Karpas-422 (cell line): ENCODE data around the gene SERPINA3. TPM values are rescaled to one million over a fixed set of nuclear protein-coding genes. Genes with fewer than 3 reads are reported as not detected.

Experiments used
- DNase-seq: peaks from one replicate; pipeline ENCODE4 v3.0.0-alpha.2; 2015
- H2AFZ ChIP-seq: fragments of 200-600 bp; sonication (generic); 2 replicates; pipeline ENCODE4 v1.6.1; 2014; ENCODE audit warnings: antibody characterized with exemption, low read length, mixed read lengths
- H3K27ac ChIP-seq: fragments of 200-600 bp; sonication (generic); 2 replicates; pipeline ENCODE4 v1.5.1; 2014; ENCODE audit warnings: mild to moderate bottlenecking, low read length, moderate library complexity
- H3K27me3 ChIP-seq: fragments of 200-600 bp; sonication (generic); 2 replicates; pipeline ENCODE4 v1.6.1; 2014; ENCODE audit warnings: low read length, mixed read lengths
- H3K36me3 ChIP-seq: fragments of 200-600 bp; sonication (generic); 2 replicates; pipeline ENCODE4 v1.6.1; 2014; ENCODE audit warnings: low read length, mixed read lengths; ENCODE audit not compliant: insufficient read depth
- H3K4me1 ChIP-seq: fragments of 200-600 bp; sonication (generic); 2 replicates; pipeline ENCODE4 v1.6.1; 2014; ENCODE audit warnings: mild to moderate bottlenecking, low read length, mixed read lengths
- H3K4me2 ChIP-seq: fragments of 200-600 bp; sonication (generic); 2 replicates; pipeline ENCODE4 v1.6.1; 2014; ENCODE audit warnings: low read length, low read depth, mild to moderate bottlenecking; ENCODE audit not compliant: poor library complexity, severe bottlenecking
- H3K4me3 ChIP-seq: fragments of 200-600 bp; sonication (generic); 2 replicates; pipeline ENCODE4 v1.5.1; 2014; ENCODE audit warnings: mild to moderate bottlenecking, antibody characterized with exemption, low read length, mixed read lengths
- H3K79me2 ChIP-seq: fragments of 200-600 bp; sonication (generic); 2 replicates; pipeline ENCODE4 v1.6.1; 2014; ENCODE audit warnings: mild to moderate bottlenecking, low read length, mixed read lengths
- H3K9ac ChIP-seq: fragments of 200-600 bp; sonication (generic); 2 replicates; pipeline ENCODE4 v1.6.0; 2014; ENCODE audit warnings: low read length
- H3K9me2 ChIP-seq: fragments of 200-600 bp; sonication (generic), shearing (Covaris generic); replicated peaks from 2 replicates; pipeline ENCODE4 v1.6.0; 2014; ENCODE audit warnings: mild to moderate bottlenecking, low read length, moderate library complexity; ENCODE audit not compliant: insufficient read depth
- H3K9me3 ChIP-seq: fragments of 300-700, 200-600 bp; sonication (generic); 2 replicates; pipeline ENCODE4 v1.6.1; 2014; ENCODE audit warnings: low read length, mixed read lengths
- H4K20me1 ChIP-seq: fragments of 200-600 bp; sonication (generic); 2 replicates; pipeline ENCODE4 v1.6.1; 2014; ENCODE audit warnings: mild to moderate bottlenecking, antibody characterized with exemption, low read length, low read depth; ENCODE audit not compliant: insufficient read depth
- total RNA-seq: library from RNA; depleted of rRNA; stranded (reverse); fragments of >200 nt; shearing (Covaris generic); gene quantifications from 2 replicates; pipeline ENCODE4 v1.2.3, GENCODE V29; 2014; ENCODE audit warnings: low replicate concordance

The SERPINA3 gene
- total RNA-seq, 1 experiment from 2014 or later = not detected

DNA sequence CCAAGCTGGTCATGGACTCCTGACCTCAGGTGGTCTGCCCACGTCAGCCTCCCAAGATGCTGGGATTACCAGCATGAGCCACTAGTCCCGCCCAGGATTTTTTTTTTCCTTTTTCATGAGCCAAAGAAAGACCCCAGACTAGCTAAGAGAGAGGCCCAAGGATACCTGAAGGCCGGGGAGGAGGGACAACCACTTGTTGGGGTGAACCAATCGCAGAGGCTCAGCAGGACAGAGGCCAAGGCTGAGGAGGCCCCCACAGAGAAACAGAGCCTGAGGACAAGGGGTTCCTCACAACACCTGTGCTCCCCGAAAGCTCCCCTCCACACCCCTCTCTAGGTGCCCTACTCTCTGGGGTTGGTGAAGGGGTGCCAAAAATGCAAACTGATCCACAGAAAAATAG, 1.0 kb upstream of the SERPINA3 start:
- Histone ChIP-seq H4K20me1 (no peaks in the 10 kb centered on the region), H3K4me1 (no peaks in the 10 kb centered on the region), H3K27ac (no peak overlapping the region), H2AFZ (no peak overlapping the region), H3K4me3 (no peak overlapping the region), H3K79me2 (no peaks in the 10 kb centered on the region), H3K9me2 (no peaks in the 10 kb centered on the region), H3K9ac (no peak overlapping the region), H3K36me3 (no peaks in the 10 kb centered on the region), H3K4me2 (no peak overlapping the region), H3K27me3 (no peaks in the 10 kb centered on the region), H3K9me3 (no peaks in the 10 kb centered on the region)
- DNase-seq = no peak

DNA sequence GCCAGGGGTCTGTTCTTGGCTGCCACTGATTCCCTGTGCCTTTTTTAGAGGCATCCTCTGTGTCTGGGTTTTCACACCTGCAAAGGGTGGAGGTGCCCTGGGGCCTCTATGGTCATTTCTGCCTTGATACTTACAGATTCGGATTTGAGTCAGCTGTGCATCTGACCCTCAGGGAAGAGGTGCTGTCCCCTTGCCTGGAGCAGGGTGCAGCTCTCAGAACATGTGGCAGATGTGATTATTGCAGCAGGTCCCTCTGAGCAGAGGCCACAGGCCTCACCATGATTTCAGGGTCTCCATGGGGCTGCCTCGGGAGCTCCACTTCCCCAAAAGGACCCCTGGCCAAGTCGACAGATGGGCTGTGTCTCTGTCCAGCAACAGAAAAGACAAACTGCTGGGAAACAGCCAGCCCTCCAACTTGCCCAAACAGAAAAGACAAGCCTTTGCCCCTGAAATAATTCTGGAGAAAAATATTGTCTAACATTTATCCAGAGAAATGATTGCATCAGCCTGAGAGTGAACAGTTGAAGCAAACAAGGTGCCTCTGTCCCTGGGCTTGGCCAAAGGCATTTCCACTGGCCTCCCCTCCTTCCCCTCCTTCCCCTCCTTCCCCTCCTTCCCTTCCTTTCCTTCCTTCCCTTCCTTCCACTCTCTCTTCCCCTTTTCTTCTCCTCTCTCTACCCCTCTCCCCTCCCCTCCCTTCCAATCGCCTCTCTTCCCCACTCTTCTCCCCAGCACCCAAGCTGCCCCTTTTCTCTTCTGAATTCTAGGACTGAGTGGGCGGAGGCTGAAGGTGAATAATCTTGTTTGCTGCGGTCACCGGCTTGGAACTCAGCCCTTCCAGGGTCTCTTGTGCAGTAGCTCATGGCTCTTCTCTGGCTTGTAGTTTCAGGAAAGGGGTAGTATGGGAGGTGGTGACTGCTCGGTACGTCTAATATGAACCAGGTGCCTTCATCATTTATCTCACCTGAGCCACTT, 676 bp downstream of the SERPINA3 start:
- no peaks in the 10 kb centered on the region; the same call in 1 of the 2 replicates for H3K27me3 ChIP-seq
- H3K4me2 ChIP-seq = no peak overlapping the region

DNA sequence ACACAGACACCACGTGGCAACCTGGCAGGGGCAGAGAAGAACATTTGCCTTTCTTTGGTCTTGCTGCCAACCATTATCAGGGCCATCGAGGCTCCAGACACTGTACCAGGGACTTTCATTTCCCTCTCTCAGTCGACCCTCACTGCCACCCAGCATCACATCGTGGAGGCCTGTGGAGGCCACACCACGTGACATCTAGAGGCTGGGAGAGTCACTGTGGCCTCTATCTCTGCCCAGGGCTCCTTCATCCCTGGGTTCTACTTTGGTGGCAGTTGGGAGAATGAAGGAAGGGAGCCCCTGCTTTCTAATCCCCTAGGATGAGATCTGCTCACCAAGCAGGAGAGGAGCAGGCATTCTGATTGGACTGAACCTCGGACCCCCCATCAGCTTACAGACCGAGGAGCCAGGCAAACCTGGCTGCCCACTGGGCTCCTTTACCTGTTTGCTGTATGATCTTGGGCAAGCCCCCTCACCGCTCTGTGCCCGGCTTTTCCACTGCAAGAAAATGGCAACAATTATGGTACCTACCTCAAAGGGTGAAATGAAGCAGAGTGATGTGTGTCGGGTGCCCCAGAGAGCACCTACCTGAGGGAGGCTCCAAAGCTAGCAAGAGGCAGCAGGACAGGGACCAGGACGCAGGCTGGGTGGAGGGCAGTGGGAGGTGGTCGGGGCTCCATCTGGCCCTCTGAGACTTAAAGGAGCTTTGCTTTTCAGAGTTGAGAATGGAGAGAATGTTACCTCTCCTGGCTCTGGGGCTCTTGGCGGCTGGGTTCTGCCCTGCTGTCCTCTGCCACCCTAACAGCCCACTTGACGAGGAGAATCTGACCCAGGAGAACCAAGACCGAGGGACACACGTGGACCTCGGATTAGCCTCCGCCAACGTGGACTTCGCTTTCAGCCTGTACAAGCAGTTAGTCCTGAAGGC, 1.8 kb downstream of the SERPINA3 start:
- no peak overlapping the region for H3K27ac ChIP-seq
- no peak overlapping the region for H3K9ac ChIP-seq
- H3K4me3 ChIP-seq = no peak overlapping the region
- no peaks in the 10 kb centered on the region; the same call in 1 of the 2 replicates for H3K27me3 ChIP-seq
- no peaks in the 10 kb centered on the region for H3K79me2 ChIP-seq
- no peak for DNase-seq
- no peak overlapping the region for H2AFZ ChIP-seq
- no peaks in the 10 kb centered on the region for H3K9me2 ChIP-seq
- H3K4me1 ChIP-seq = no peaks in the 10 kb centered on the region
- H3K36me3 ChIP-seq = no peaks in the 10 kb centered on the region
- no peak overlapping the region for H3K4me2 ChIP-seq
- no peaks in the 10 kb centered on the region for H3K9me3 ChIP-seq
- no peaks in the 10 kb centered on the region for H4K20me1 ChIP-seq

More for the DNA sequence above, 676 bp downstream of the SERPINA3 start:
- H3K9me3 ChIP-seq = no peaks in the 10 kb centered on the region
- H3K9me2 ChIP-seq = no peaks in the 10 kb centered on the region
- no peaks in the 10 kb centered on the region for H3K4me1 ChIP-seq
- H2AFZ ChIP-seq = no peak overlapping the region
- no peak overlapping the region for H3K4me3 ChIP-seq
- H3K9ac ChIP-seq = no peak overlapping the region
- no peaks in the 10 kb centered on the region for H3K36me3 ChIP-seq
- no peaks in the 10 kb centered on the region for H3K79me2 ChIP-seq
- H3K27ac ChIP-seq = no peak overlapping the region
- H4K20me1 ChIP-seq = no peaks in the 10 kb centered on the region
- DNase-seq = no peak

DNA sequence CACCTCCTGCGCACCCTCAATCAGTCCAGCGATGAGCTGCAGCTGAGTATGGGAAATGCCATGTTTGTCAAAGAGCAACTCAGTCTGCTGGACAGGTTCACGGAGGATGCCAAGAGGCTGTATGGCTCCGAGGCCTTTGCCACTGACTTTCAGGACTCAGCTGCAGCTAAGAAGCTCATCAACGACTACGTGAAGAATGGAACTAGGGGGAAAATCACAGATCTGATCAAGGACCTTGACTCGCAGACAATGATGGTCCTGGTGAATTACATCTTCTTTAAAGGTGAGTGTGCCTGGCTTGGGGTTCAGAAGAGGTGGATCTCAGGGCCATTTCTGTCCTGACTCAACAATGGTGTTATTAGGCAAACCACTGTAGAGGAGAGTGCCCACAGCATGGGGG, 2.6 kb downstream of the SERPINA3 start:
- Histone ChIP-seq H3K79me2 (no peaks in the 10 kb centered on the region), H3K9me2 (no peaks in the 10 kb centered on the region), H3K9ac (no peak overlapping the region), H4K20me1 (no peaks in the 10 kb centered on the region), H3K4me2 (no peak overlapping the region), H3K27me3 (no peaks in the 10 kb centered on the region; the same call in 1 of the 2 replicates), H2AFZ (no peak overlapping the region), H3K9me3 (no peaks in the 10 kb centered on the region), H3K4me1 (no peaks in the 10 kb centered on the region), H3K4me3 (no peak overlapping the region), H3K36me3 (no peaks in the 10 kb centered on the region), H3K27ac (no peak overlapping the region)
- no peak for DNase-seq

DNA sequence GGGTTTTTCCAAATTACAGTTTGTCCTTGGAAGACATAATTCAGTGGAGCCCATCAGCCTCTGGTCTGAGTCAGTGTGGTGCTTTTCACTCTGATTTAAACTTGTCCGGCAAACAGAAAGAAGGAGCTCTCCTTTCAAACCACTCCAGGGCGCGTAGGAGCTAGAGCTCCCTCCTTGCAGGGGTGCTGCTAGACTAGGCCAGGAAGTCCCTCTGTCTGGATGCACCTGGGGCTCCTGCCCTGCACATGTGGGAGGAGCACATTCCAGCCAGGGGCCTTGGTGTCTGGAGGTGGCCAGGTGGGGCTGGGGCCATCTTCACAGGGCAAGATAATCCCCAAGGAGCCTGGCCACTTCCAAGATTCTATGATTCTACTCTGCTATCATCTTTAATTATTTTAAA, 3.1 kb downstream of the SERPINA3 start:
- Histone ChIP-seq H3K4me2 (no peak overlapping the region), H2AFZ (no peak overlapping the region), H3K4me3 (no peak overlapping the region), H3K79me2 (no peaks in the 10 kb centered on the region), H3K27ac (no peak overlapping the region), H3K27me3 (no peaks in the 10 kb centered on the region; the same call in 1 of the 2 replicates), H3K9me3 (no peaks in the 10 kb centered on the region), H3K9me2 (no peaks in the 10 kb centered on the region), H3K9ac (no peak overlapping the region), H4K20me1 (no peaks in the 10 kb centered on the region), H3K36me3 (no peaks in the 10 kb centered on the region), H3K4me1 (no peaks in the 10 kb centered on the region)
- DNase-seq = no peak

DNA sequence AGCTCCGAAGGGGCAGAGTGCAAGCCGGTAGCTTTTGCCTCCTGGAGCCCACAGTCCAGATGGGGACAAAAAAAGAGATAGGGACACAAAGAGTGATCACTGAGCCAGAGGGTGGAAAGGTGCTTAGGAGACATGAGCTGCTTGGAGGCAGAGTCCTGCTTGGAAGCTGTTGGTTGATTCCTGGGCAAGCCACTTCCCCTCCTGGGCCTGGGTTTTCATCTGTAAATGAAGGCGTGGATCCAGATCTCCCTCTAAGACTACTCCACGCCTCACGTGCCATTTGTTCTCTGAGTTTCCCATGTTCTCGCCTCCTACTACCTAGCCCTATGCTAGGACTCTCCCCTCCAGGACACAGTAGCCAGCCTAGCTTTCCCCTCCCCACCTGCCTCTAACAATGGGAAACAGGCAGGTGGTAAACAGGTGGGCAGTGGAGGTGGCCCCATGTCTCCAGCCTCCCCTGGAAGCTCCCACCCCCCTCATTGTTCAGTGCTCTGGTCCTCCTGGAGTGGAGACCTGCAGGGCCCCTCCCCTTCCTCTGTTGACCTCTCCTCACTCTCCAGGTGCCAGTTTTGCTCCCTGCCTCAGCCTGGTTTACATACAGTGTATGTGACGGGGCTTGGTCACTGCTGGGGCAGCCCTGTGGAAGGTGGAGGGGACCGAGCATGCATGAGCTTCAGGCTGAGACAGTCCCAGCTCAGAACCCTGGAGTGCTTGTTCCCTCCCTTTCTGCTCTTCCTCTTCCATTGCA, 3.8 kb downstream of the SERPINA3 start:
- Histone ChIP-seq H3K4me1 (no peaks in the 10 kb centered on the region), H3K27ac (no peak overlapping the region), H3K36me3 (no peaks in the 10 kb centered on the region), H2AFZ (no peak overlapping the region), H4K20me1 (no peaks in the 10 kb centered on the region), H3K79me2 (no peaks in the 10 kb centered on the region), H3K4me3 (no peak overlapping the region), H3K9me2 (no peaks in the 10 kb centered on the region), H3K4me2 (no peak overlapping the region), H3K9ac (no peak overlapping the region), H3K9me3 (no peaks in the 10 kb centered on the region), H3K27me3 (no peaks in the 10 kb centered on the region; the same call in 1 of the 2 replicates)
- DNase-seq = no peak

DNA sequence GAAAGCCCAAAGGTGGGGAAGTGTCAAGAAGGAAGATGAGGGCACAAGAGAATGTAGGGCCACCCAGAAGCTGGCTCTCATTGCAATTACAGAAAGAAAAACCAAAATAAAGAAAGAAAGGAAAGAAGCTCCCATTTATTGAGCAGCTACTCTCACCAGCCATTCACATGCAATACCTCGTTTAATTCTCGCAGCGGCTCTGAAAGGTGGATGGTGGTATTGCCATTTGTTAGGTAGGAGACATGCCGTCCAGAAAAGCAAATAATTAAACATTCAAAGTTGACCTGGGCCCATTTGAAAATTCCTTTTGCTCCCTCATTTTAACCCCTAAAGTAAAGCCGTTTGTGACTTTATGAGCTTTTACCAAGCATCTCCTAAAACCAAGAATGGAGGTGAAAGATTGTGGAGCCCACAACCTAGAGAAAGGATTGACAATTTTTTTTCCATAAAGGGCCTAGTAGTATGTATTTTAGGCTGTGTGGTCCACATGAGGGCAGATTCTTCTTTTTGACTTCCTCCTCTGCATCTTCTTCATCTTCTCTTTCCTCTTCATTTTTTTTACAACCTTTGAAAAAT, 5.3 kb downstream of the SERPINA3 start:
- no peaks in the 10 kb centered on the region for H3K9me2 ChIP-seq
- no peak overlapping the region for H3K4me3 ChIP-seq
- H4K20me1 ChIP-seq = no peaks in the 10 kb centered on the region
- H3K4me2 ChIP-seq = no peak overlapping the region
- H3K27ac ChIP-seq = no peak overlapping the region
- no peaks in the 10 kb centered on the region for H3K79me2 ChIP-seq
- H3K9ac ChIP-seq = no peak overlapping the region
- no peak overlapping the region for H2AFZ ChIP-seq
- H3K9me3 ChIP-seq = no peaks in the 10 kb centered on the region
- DNase-seq = no peak
- no peaks in the 10 kb centered on the region for H3K36me3 ChIP-seq
- H3K4me1 ChIP-seq = no peaks in the 10 kb centered on the region
- no peaks in the 10 kb centered on the region; the same call in 1 of the 2 replicates for H3K27me3 ChIP-seq
